Sigmoid colon (tissue), 7 donors: ENCODE measurements around the gene GABRR2. TPM values are rescaled to one million over a fixed set of nuclear protein-coding genes. Genes with fewer than 3 reads are reported as not detected.
"Not testable (repeated sequence)": the region's sequence is repeated elsewhere in the genome, so short reads cannot be mapped to it uniquely, and the experiment has no call there.

Source experiments
- DNase-seq: peaks from one replicate; pipeline ENCODE4 v3.0.0-alpha.2; 2019
- H3K27ac ChIP-seq, 4 donors: fragments of 200-600 bp; sonication (generic); one replicate each; pipeline ENCODE4 v1.5.1; 2016 to 2019; ENCODE audit warnings: mild to moderate bottlenecking in 1 of 4
- H3K27me3 ChIP-seq, 3 donors: fragments of 200-600 bp; sonication (generic); one replicate each; pipeline ENCODE4 v1.5.1; 2019; ENCODE audit warnings: mild to moderate bottlenecking in 1 of 3
- H3K36me3 ChIP-seq, 4 donors: fragments of 200-600 bp; sonication (generic); one replicate each; pipeline ENCODE4 v1.5.1; 2016 to 2019
- H3K4me1 ChIP-seq, 4 donors: fragments of 200-600 bp; sonication (generic); one replicate each; pipeline ENCODE4 v1.5.1; 2017 to 2019
- H3K4me3 ChIP-seq, 4 donors: fragments of 200-600 bp; sonication (generic); one replicate each; pipeline ENCODE4 v1.5.1; 2017 to 2019; ENCODE audit warnings: mild to moderate bottlenecking in 2 of 4, moderate library complexity in 1 of 4
- H3K9me3 ChIP-seq, 4 donors: fragments of 200-600 bp in 3 of 4; sonication (generic) in 3 of 4; one replicate each; pipeline versions ENCODE4 v1.5.1 to v1.6.1; 2013 to 2019
- CTCF ChIP-seq, 4 experiments: fragments of 450-650 bp in 3 of 4; fragments of 200-600 bp in 1 of 4; IDR thresholded peaks; one replicate each; pipeline ENCODE4 v1.5.1; 2016 to 2019; ENCODE audit warnings: antibody characterized with exemption in 4 of 4, mild to moderate bottlenecking in 3 of 4, moderate library complexity in 2 of 4
- EP300 ChIP-seq, 4 donors: sonication (generic); formaldehyde crosslinking; IDR thresholded peaks; one replicate each; pipeline ENCODE4 v1.6.1; 2017; ENCODE audit warnings: antibody characterized with exemption in 4 of 4
- POLR2A ChIP-seq, 2 donors: fragments of 450-650 bp; IDR thresholded peaks; one replicate each; pipeline ENCODE4 v1.6.1; 2016; ENCODE audit warnings: antibody characterized with exemption in 2 of 2, mild to moderate bottlenecking in 2 of 2, moderate library complexity in 2 of 2
- POLR2AphosphoS5 ChIP-seq, 4 donors: sonication (generic); formaldehyde crosslinking; IDR thresholded peaks; one replicate each; pipeline ENCODE4 v1.6.1; 2017; ENCODE audit warnings: antibody characterized with exemption in 4 of 4
- WGBS, 2 donors: extraction: QIAGEN DNeasy Blood & Tissue Kit; methylation state at CpG; one replicate each; pipeline ENCODE4 v1.1.7; 2013; 5-methylcytosine and 5-hydroxymethylcytosine counted together
- intact Hi-C: fragments of 100-400 bp; cut with DNase I; formaldehyde crosslinking; loops from one replicate; pipeline ENCODE4 v1.15.1; 2023
- polyA plus RNA-seq, 3 donors: library from polyadenylated mRNA; stranded (reverse); fragments of 200-250 nt; gene quantifications; one replicate each; pipeline ENCODE4 v1.2.3, GENCODE V29; 2013
- total RNA-seq, 4 donors: library from RNA; depleted of rRNA; stranded (reverse); fragments of >200 nt; gene quantifications; one replicate each; pipeline ENCODE4 v1.1.0, GENCODE V29; 2016
- donor health status: healthy with polysubstance abuse.
- donor health status: Bipolar disorder and iron deficiency.
- donor health status: healthy.

The GABRR2 gene
- total and polyA plus RNA-seq, 7 donors = 0.36 to 2.8 (median 0.99) TPM; not detected in 2

- no peaks in the 10 kb centered on the region for H3K4me1 ChIP-seq
- H3K27ac ChIP-seq = no peak overlapping the region
- TF ChIP-seq CTCF (IDR thresholded peaks at IDR 0.05) (no peak), EP300 (IDR thresholded peaks at IDR 0.05) (no peak), POLR2AphosphoS5 (IDR thresholded peaks at IDR 0.05) (no peak), POLR2A (IDR thresholded peaks at IDR 0.05) (no peak)
- H3K27me3 ChIP-seq = no peaks in the 10 kb centered on the region
- DNase-seq = no peak
- H3K4me3 ChIP-seq = no peak overlapping the region
- 87% methylated on average over 7 of the region's 7 CpGs for WGBS, 2 donors
- H3K36me3 ChIP-seq = no peaks in the 10 kb centered on the region
- intact Hi-C loops = no loop called here
- H3K9me3 ChIP-seq = no peaks in the 10 kb centered on the region
These were observed 15.6 kb downstream of the GABRR2 start for GRCh38 chr6:89299466-89299850.

DNA sequence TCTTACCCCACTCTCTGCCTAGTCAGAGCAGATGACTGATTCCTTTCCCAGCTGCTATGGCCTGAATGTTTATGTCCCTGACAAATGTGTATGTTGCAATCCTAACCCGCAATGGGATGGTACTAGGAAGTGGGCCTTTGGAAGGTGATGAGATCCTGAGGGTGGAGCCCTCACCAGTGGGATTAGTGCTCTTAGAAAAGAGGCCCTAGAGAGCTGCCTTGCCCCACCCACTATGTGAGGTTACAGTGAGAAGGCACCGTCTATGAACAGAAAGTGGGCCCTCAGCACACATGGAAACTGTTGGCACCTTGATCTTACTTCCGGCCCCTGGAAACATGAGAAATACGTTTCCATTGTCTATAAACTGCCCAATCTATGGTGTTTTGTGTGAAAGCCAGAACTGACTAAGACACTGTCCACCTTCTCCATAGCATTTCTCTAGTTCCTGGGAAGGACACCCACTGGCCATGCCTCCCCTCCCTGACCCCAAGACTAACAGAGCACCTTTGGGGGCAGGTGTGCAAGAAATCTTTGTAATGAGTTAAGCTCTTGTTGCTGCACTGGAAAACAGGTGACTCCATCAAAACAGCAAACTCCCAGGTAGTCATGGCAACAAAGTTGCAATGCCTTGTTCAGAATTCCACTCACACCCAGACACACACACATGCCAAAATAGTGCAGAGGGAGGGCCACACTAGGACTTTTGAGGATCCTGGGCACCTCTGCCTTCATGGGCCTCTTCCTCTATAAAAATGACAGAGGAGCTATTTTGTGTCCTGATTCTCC is 16.2 kb downstream of the GABRR2 start:
- DNase-seq = no peak
- Histone ChIP-seq H3K4me3 (no peak overlapping the region), H3K27ac (peak overlapping the region in 2 of 4 donors; percentile 38 to 41), H3K9me3 (no peaks in the 10 kb centered on the region), H3K36me3 (no peaks in the 10 kb centered on the region), H3K4me1 (no peaks in the 10 kb centered on the region), H3K27me3 (no peaks in the 10 kb centered on the region)
- intact Hi-C loops = no loop called here
- TF ChIP-seq POLR2A (IDR thresholded peaks at IDR 0.05) (no peak), CTCF (IDR thresholded peaks at IDR 0.05) (no peak), EP300 (IDR thresholded peaks at IDR 0.05) (no peak), POLR2AphosphoS5 (IDR thresholded peaks at IDR 0.05) (no peak)
- WGBS, 2 donors = 68 to 83% methylated on average over 4 of the region's 4 CpGs

GRCh38 chr6:89297695-89298351 is 17.3 kb downstream of the GABRR2 start:
- DNase-seq = no peak
- TF ChIP-seq POLR2AphosphoS5 (IDR thresholded peaks at IDR 0.05) = peak in 3 of 4 donors; percentile 33 to 64 (median 42)
- TF ChIP-seq POLR2A (IDR thresholded peaks at IDR 0.05) = no peak
- TF ChIP-seq CTCF (IDR thresholded peaks at IDR 0.05) = no peak
- TF ChIP-seq EP300 (IDR thresholded peaks at IDR 0.05) = peak in 1 of 4 donors; percentile 11
- intact Hi-C loops = no loop called here
- Histone ChIP-seq H3K36me3 (no peaks in the 10 kb centered on the region), H3K4me3 (no peak overlapping the region), H3K9me3 (no peaks in the 10 kb centered on the region), H3K27me3 (no peaks in the 10 kb centered on the region), H3K4me1 (no peaks in the 10 kb centered on the region), H3K27ac (peak overlapping the region in 2 of 4 donors; percentile 38 to 41)
- WGBS, 2 donors = 35 to 73% methylated on average over 12 of the region's 12 CpGs

- WGBS, 2 donors = 88 to 93% methylated on average over 2 of the region's 2 CpGs
- intact Hi-C loops = no loop called here
These were observed 19.1 kb downstream of the GABRR2 start for GRCh38 chr6:89295981-89296380.

GRCh38 chr6:89295116-89295515 is 20.0 kb downstream of the GABRR2 start:
- H3K4me3 ChIP-seq, H3K9me3 ChIP-seq, H3K27ac ChIP-seq, DNase-seq, H3K4me1 ChIP-seq, H3K36me3 ChIP-seq, intact Hi-C loops, H3K27me3 ChIP-seq: not testable (repeated sequence)
- WGBS, 2 donors = 72 to 76% methylated on average over 1 of the region's 1 CpG

More at GRCh38 chr6:89295981-89296380, 19.1 kb downstream of the GABRR2 start:
- Histone ChIP-seq H3K27ac (no peak overlapping the region), H3K4me3 (no peak overlapping the region), H3K4me1 (no peaks in the 10 kb centered on the region), H3K27me3 (no peaks in the 10 kb centered on the region), H3K36me3 (no peaks in the 10 kb centered on the region), H3K9me3 (no peaks in the 10 kb centered on the region)
- no peak for DNase-seq
- TF ChIP-seq POLR2A (IDR thresholded peaks at IDR 0.05) (no peak), EP300 (IDR thresholded peaks at IDR 0.05) (no peak), CTCF (IDR thresholded peaks at IDR 0.05) (no peak), POLR2AphosphoS5 (IDR thresholded peaks at IDR 0.05) (no peak)
